Endothelial cell of umbilical vein (primary cell): ENCODE results near the gene FOXJ1. TPM values are rescaled to one million over a fixed set of nuclear protein-coding genes. Genes with fewer than 3 reads are reported as not detected.

Experiments used
- BruUV-seq: library from RNA; stranded (reverse); fragments of 400-500 nt; replicated peaks from 2 replicates; lab custom pipeline; 2021; lab: Mats Ljungman, UMichigan
- CTCF ChIA-PET: fragments of 300-600, 350-600 bp; sonication (Branson Sonifier 250); formaldehyde crosslinking; loops from one replicate; lab custom pipeline; 2021; ENCODE audit warnings: antibody characterized with exemption, inconsistent platforms; lab: Charles Lee
- POLR2A ChIA-PET: fragments of 300-600, 350-600 bp; sonication (Branson Sonifier 250); formaldehyde crosslinking; loops from one replicate; lab custom pipeline; 2021; ENCODE audit warnings: antibody characterized with exemption, inconsistent platforms; lab: Charles Lee
- DNase-seq: peaks from one replicate; pipeline ENCODE4 v3.0.0-alpha.2; 2011; ENCODE audit warnings: low read depth, low spot score
- FAIRE-seq: peaks from 2 replicates; lab custom pipeline; 2011; peaks lifted over from hg19 to GRCh38; lab: Jason Lieb, UNC
- H2AFZ ChIP-seq: 2 replicates; pipeline ENCODE4 v1.6.0; 2012; ENCODE audit warnings: low read depth, low read length, control low read depth, inconsistent platforms
- H3K27ac ChIP-seq: 2 replicates; pipeline ENCODE4 v1.5.1; 2011; ENCODE audit warnings: low read depth, mild to moderate bottlenecking, control low read depth, low read length, moderate library complexity; ENCODE audit not compliant: insufficient read depth
- H3K27me3 ChIP-seq, 2 experiments: 2 replicates each; pipeline versions ENCODE4 v1.6.0 to v1.6.1; 2011; ENCODE audit warnings: low read length in 2 of 2, mixed read lengths in 1 of 2; ENCODE audit not compliant: control insufficient read depth in 2 of 2, insufficient read depth in 2 of 2
- H3K36me3 ChIP-seq, 2 experiments: 2 replicates in 1 of 2; 3 replicates in 1 of 2; pipeline ENCODE4 v1.5.1; 2011; ENCODE audit warnings: low read length in 2 of 2, mild to moderate bottlenecking in 1 of 2, moderate library complexity in 1 of 2; ENCODE audit not compliant: control insufficient read depth in 2 of 2, insufficient read depth in 2 of 2; ENCODE audit errors: extremely low read depth in 1 of 2
- H3K4me1 ChIP-seq: 3 replicates; pipeline ENCODE4 v1.5.1; 2011; ENCODE audit warnings: mild to moderate bottlenecking, low read length; ENCODE audit not compliant: control insufficient read depth, insufficient read depth; ENCODE audit errors: extremely low read depth
- H3K4me2 ChIP-seq: 2 replicates; pipeline ENCODE4 v1.6.1; 2011; ENCODE audit warnings: low read length, control low read depth, mixed read lengths; ENCODE audit not compliant: insufficient read depth
- H3K4me3 ChIP-seq, 3 experiments: fragments of 200-600 bp in 1 of 3; sonication (generic), shearing (Covaris generic) in 1 of 3; replicated peaks in 1 of 3; 2 replicates each; pipeline ENCODE4 v1.5.1; 2011 to 2016; ENCODE audit warnings: control low read depth in 3 of 3, low read length in 3 of 3, mild to moderate bottlenecking in 2 of 3, inconsistent platforms in 1 of 3, low read depth in 1 of 3, moderate library complexity in 1 of 3; ENCODE audit not compliant: insufficient read depth in 1 of 3
- H3K79me2 ChIP-seq: 2 replicates; pipeline ENCODE4 v1.6.0; 2012; ENCODE audit warnings: low read length, inconsistent platforms; ENCODE audit not compliant: control insufficient read depth, insufficient read depth
- H3K9ac ChIP-seq: replicated peaks from 2 replicates; pipeline ENCODE3; 2011; ENCODE audit warnings: low read length, control low read depth; ENCODE audit not compliant: insufficient read depth; ENCODE audit errors: extremely low read depth
- H3K9me1 ChIP-seq: replicated peaks from 3 replicates; pipeline ENCODE4 v1.6.0; 2011; ENCODE audit warnings: mild to moderate bottlenecking, low read length; ENCODE audit not compliant: control insufficient read depth, insufficient read depth; ENCODE audit errors: extremely low read depth
- H3K9me3 ChIP-seq: replicated peaks from 2 replicates; pipeline ENCODE4 v1.5.1; 2012; ENCODE audit warnings: low read length, inconsistent platforms; ENCODE audit not compliant: control insufficient read depth, insufficient read depth
- H4K20me1 ChIP-seq: replicated peaks from 2 replicates; pipeline ENCODE3; 2011; ENCODE audit warnings: mild to moderate bottlenecking, low read length; ENCODE audit not compliant: control insufficient read depth, insufficient read depth; ENCODE audit errors: extremely low read depth
- EZH2 ChIP-seq: IDR thresholded peaks from 2 replicates; pipeline ENCODE4 v1.6.1; 2012; ENCODE audit warnings: borderline replicate concordance, low read depth, mild to moderate bottlenecking, moderate library complexity, low read length, inconsistent platforms; ENCODE audit not compliant: severe bottlenecking
- FOS ChIP-seq: IDR thresholded peaks from 2 replicates; pipeline ENCODE4 v1.6.1; 2011; ENCODE audit warnings: mild to moderate bottlenecking, low read length, moderate library complexity, borderline replicate concordance; ENCODE audit not compliant: insufficient read depth
- GATA2 ChIP-seq: IDR thresholded peaks from 2 replicates; pipeline ENCODE4 v1.7.0; 2011; ENCODE audit warnings: low read depth, mild to moderate bottlenecking, moderate library complexity, mixed read lengths, low read length; ENCODE audit not compliant: insufficient read length, insufficient read depth
- POLR2A ChIP-seq: IDR thresholded peaks from 2 replicates; pipeline ENCODE4 v1.6.1; 2012; ENCODE audit warnings: low read depth, mild to moderate bottlenecking, control low read depth, low read length
- POLR2AphosphoS5 ChIP-seq: IDR thresholded peaks from 2 replicates; pipeline ENCODE4 v1.6.1; 2012; ENCODE audit warnings: low read depth, mild to moderate bottlenecking, control low read depth, low read length, moderate library complexity; ENCODE audit not compliant: insufficient read depth
- dilution Hi-C: fragments of 300-500 bp; cut with MboI; formaldehyde crosslinking; loops from one replicate; pipeline ENCODE4 v1.15.0; 2019; ENCODE audit warnings: low sequenced_read_pairs; ENCODE audit not compliant: extremely low pct_ligation_motif_present
- intact Hi-C: fragments of 100-400 bp; cut with micrococcal nuclease; formaldehyde crosslinking; loops from one replicate; pipeline ENCODE4 v1.10.0; 2022
- polyA plus RNA-seq, 4 experiments: library from polyadenylated mRNA; depleted of rRNA in 3 of 4; stranded (reverse) in 3 of 4; unstranded in 1 of 4; fragments of >200 nt; gene quantifications; 2 replicates each; pipeline versions ENCODE4 v1.2.1 to v1.2.3, GENCODE V29; 2011 to 2012; ENCODE audit warnings: missing spikeins in 1 of 4
- total RNA-seq: library from RNA; stranded (reverse); gene quantifications from 2 replicates; pipeline ENCODE4 v1.2.3, GENCODE V29; 2021
- TF ChIP-seq, protein P1 (sequence below): IDR thresholded peaks from 2 replicates; pipeline ENCODE4 v1.6.1; 2011; ENCODE audit not compliant: insufficient read depth, insufficient read length
- TF ChIP-seq, protein P2 (sequence below), 2 donors: IDR thresholded peaks; 1 replicate in 1 of 2; 2 replicates in 1 of 2; pipeline ENCODE4 v1.5.1; 2011; ENCODE audit warnings: low read length in 2 of 2, mild to moderate bottlenecking in 2 of 2, moderate library complexity in 2 of 2, control low read depth in 1 of 2, inconsistent platforms in 1 of 2, low read depth in 1 of 2; ENCODE audit not compliant: insufficient read depth in 1 of 2; ENCODE audit errors: extremely low read depth in 1 of 2

The FOXJ1 gene
- total and polyA plus RNA-seq, 2 donors (not counting 3 experiments of a cell fraction or from before 2014, with no cell fraction given), result not detected

DNA sequence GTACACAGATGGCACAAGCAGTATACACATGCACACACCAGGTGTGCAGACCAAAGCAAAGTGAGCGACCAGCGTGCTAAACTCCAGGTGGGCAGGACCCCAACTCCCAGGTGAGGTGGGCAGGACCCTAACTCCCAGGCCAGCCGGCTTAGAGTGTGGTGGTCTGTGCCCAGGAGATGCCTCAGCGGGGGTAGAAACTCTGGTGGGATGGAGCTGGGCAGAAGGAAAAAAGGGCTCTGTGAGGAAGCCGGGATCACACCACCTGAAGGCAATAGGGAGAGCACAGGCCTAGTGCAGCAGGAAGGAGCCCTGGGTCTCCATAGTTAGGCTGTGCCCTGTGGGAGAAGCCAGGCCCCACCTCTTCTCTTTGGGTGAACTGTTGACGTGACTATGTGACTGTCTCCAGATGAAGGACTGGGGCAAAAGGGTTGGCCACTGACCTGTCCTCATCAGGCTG is 1.6 kb upstream of the FOXJ1 start:
- Histone ChIP-seq H3K27ac (no peak overlapping the region), H3K9me3 (no peaks in the 10 kb centered on the region), H3K79me2 (no peaks in the 10 kb centered on the region), H3K27me3 (peaks cover 16 to 22% of the 10 kb centered on the region in 2 experiments), H3K9me1 (no peaks in the 10 kb centered on the region), H3K36me3 (no peaks in the 10 kb centered on the region), H4K20me1 (no peaks in the 10 kb centered on the region), H3K4me1 (peaks cover 19% of the 10 kb centered on the region), H3K9ac (no peak overlapping the region), H2AFZ (no peak overlapping the region), H3K4me3 (no peak overlapping the region), H3K4me2 (no peak overlapping the region)
- ChIA-PET CTCF (interaction anchor here (0.9 to 3.7 kb wide), 6 partner anchors 9 to 137 kb away, joined by 3 to 24 read pairs (median 11); no protein-coding TSS in a partner anchor), POLR2A (no interaction called here)
- intact Hi-C loops, result no loop called here
- no TSS peak for BruUV-seq
- peak; percentile 45 for TF ChIP-seq EZH2
- TF ChIP-seq, protein P1, sequence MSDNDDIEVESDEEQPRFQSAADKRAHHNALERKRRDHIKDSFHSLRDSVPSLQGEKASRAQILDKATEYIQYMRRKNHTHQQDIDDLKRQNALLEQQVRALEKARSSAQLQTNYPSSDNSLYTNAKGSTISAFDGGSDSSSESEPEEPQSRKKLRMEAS, result no peak
- no peak for FAIRE-seq
- dilution Hi-C loops, result no loop called here
- no peak for DNase-seq

DNA sequence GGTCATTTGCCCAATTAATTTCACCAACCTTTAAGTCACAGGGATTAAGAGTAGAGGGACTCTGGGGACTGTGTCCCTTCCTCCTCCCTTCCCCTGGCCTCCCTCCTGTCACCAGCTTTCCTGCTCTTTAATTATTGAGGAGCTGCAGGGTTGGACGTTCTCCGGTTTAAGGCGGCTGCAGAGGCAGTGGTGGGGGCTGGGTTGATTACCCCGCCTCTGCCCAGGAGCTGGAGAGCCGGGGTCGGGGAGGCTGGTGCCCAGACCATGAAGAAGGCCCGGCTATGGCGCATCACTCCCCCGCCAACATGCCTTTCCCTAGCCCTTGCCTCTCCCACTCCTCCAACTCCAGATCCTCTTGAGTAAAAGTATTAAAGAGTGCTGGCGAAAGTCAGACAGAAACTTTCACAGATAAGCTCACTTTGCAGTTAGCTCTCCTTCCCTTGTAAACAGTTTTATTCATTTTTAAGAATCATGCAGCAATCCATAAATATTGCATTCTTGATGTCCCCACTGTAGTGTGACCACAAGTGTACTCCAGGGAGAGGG is 1.1 kb upstream of the FOXJ1 start:
- no peak overlapping the region for H3K4me2 ChIP-seq
- dilution Hi-C loops (no loop called here), intact Hi-C loops (no loop called here)
- no peaks in the 10 kb centered on the region for H4K20me1 ChIP-seq
- H3K36me3 ChIP-seq, result no peaks in the 10 kb centered on the region
- FAIRE-seq (no peak), DNase-seq (no peak)
- no peaks in the 10 kb centered on the region for H3K9me3 ChIP-seq
- no peak overlapping the region for H3K27ac ChIP-seq
- CTCF ChIA-PET, result interaction anchor here (1.2 to 3.7 kb wide), 6 partner anchors 9 to 138 kb away, joined by 3 to 24 read pairs (median 11); no protein-coding TSS in a partner anchor
- no TSS peak for BruUV-seq
- no peak overlapping the region for H3K4me3 ChIP-seq
- H3K79me2 ChIP-seq, result no peaks in the 10 kb centered on the region
- H3K27me3 ChIP-seq, result peaks cover 16 to 22% of the 10 kb centered on the region in 2 experiments
- H2AFZ ChIP-seq, result peak overlapping the region; percentile 74
- no peak overlapping the region for H3K9ac ChIP-seq
- TF ChIP-seq FOS (no peak), POLR2AphosphoS5 (no peak), GATA2 (no peak), POLR2A (no peak)
- TF ChIP-seq, protein P1, result no peak
- TF ChIP-seq, protein P2, sequence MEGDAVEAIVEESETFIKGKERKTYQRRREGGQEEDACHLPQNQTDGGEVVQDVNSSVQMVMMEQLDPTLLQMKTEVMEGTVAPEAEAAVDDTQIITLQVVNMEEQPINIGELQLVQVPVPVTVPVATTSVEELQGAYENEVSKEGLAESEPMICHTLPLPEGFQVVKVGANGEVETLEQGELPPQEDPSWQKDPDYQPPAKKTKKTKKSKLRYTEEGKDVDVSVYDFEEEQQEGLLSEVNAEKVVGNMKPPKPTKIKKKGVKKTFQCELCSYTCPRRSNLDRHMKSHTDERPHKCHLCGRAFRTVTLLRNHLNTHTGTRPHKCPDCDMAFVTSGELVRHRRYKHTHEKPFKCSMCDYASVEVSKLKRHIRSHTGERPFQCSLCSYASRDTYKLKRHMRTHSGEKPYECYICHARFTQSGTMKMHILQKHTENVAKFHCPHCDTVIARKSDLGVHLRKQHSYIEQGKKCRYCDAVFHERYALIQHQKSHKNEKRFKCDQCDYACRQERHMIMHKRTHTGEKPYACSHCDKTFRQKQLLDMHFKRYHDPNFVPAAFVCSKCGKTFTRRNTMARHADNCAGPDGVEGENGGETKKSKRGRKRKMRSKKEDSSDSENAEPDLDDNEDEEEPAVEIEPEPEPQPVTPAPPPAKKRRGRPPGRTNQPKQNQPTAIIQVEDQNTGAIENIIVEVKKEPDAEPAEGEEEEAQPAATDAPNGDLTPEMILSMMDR (IDR thresholded peaks at IDR 0.05; ENCODE audit: extremely low read depth in 1 of 2, insufficient read depth in 1 of 2, low read depth in 1 of 2, low read length in 2 of 2), result no peak
- H3K9me1 ChIP-seq, result no peaks in the 10 kb centered on the region
- peaks cover 19% of the 10 kb centered on the region for H3K4me1 ChIP-seq
- POLR2A ChIA-PET, result no interaction called here
